Ishikawa (cell line): ENCODE measurements around the gene MAD1L1.

ENCODE experiments used
- CEBPB ChIP-seq: IDR thresholded peaks from 2 replicates; pipeline ENCODE4 v1.6.1; 2012
- CREB1 ChIP-seq: IDR thresholded peaks from 2 replicates; pipeline ENCODE4 v1.6.1; 2012; ENCODE audit warnings: low read depth
- EGR1 ChIP-seq: IDR thresholded peaks from 2 replicates; pipeline ENCODE4 v1.6.1; 2012
- FOXM1 ChIP-seq: IDR thresholded peaks from 2 replicates; pipeline ENCODE4 v1.6.1; 2012; ENCODE audit warnings: low read depth, borderline replicate concordance
- MAX ChIP-seq: IDR thresholded peaks from 2 replicates; pipeline ENCODE4 v1.6.1; 2012
- NFIC ChIP-seq: IDR thresholded peaks from 2 replicates; pipeline ENCODE4 v1.6.1; 2012
- TAF1 ChIP-seq: IDR thresholded peaks from 2 replicates; pipeline ENCODE4 v1.6.1; 2012; ENCODE audit warnings: low read depth, mild to moderate bottlenecking
- TEAD4 ChIP-seq: IDR thresholded peaks from 2 replicates; pipeline ENCODE4 v1.6.1; 2012
- TF ChIP-seq, protein P1 (sequence below): IDR thresholded peaks from 2 replicates; pipeline ENCODE4 v1.6.1; 2012
- TF ChIP-seq, protein P2 (sequence below): IDR thresholded peaks from 2 replicates; pipeline ENCODE4 v1.6.1; 2012; ENCODE audit warnings: low read depth, mild to moderate bottlenecking

- TF ChIP-seq MAX = no peak
- no peak for TF ChIP-seq TAF1
- no peak for TF ChIP-seq CREB1
- no peak for TF ChIP-seq FOXM1
- TF ChIP-seq, protein P1, sequence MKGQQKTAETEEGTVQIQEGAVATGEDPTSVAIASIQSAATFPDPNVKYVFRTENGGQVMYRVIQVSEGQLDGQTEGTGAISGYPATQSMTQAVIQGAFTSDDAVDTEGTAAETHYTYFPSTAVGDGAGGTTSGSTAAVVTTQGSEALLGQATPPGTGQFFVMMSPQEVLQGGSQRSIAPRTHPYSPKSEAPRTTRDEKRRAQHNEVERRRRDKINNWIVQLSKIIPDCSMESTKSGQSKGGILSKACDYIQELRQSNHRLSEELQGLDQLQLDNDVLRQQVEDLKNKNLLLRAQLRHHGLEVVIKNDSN = no peak
- TF ChIP-seq, protein P2, sequence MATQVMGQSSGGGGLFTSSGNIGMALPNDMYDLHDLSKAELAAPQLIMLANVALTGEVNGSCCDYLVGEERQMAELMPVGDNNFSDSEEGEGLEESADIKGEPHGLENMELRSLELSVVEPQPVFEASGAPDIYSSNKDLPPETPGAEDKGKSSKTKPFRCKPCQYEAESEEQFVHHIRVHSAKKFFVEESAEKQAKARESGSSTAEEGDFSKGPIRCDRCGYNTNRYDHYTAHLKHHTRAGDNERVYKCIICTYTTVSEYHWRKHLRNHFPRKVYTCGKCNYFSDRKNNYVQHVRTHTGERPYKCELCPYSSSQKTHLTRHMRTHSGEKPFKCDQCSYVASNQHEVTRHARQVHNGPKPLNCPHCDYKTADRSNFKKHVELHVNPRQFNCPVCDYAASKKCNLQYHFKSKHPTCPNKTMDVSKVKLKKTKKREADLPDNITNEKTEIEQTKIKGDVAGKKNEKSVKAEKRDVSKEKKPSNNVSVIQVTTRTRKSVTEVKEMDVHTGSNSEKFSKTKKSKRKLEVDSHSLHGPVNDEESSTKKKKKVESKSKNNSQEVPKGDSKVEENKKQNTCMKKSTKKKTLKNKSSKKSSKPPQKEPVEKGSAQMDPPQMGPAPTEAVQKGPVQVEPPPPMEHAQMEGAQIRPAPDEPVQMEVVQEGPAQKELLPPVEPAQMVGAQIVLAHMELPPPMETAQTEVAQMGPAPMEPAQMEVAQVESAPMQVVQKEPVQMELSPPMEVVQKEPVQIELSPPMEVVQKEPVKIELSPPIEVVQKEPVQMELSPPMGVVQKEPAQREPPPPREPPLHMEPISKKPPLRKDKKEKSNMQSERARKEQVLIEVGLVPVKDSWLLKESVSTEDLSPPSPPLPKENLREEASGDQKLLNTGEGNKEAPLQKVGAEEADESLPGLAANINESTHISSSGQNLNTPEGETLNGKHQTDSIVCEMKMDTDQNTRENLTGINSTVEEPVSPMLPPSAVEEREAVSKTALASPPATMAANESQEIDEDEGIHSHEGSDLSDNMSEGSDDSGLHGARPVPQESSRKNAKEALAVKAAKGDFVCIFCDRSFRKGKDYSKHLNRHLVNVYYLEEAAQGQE = no peak
- no peak for TF ChIP-seq TEAD4
- TF ChIP-seq EGR1 = no peak
- no peak for TF ChIP-seq CEBPB
- TF ChIP-seq NFIC = no peak
These were observed 148.4 kb downstream of the MAD1L1 start for GRCh38 chr7:2084331-2084730.
